Right cardiac atrium (tissue), 5 donors: ENCODE results near the gene LYRM4. TPM values are rescaled to one million over a fixed set of nuclear protein-coding genes. Genes with fewer than 3 reads are reported as not detected.

Experiments
- ATAC-seq, 2 donors: fragments of 200-7000 bp; cut with Tn5 transposase; one replicate each; pipeline versions ENCODE4 v1.8.0 to v1.9.1; 2020; ENCODE audit warnings: moderate library complexity in 2 of 2, mild to moderate bottlenecking in 1 of 2
- DNase-seq, 3 donors: peaks; one replicate each; pipeline ENCODE4 v3.0.0-alpha.2; 2020
- H3K27ac ChIP-seq: one replicate; pipeline ENCODE4 v1.5.1; 2013; ENCODE audit warnings: mild to moderate bottlenecking, low read length, control low read depth, moderate library complexity
- H3K27me3 ChIP-seq: one replicate; pipeline ENCODE4 v1.6.1; 2013; ENCODE audit not compliant: control insufficient read depth, insufficient read depth
- H3K4me1 ChIP-seq: one replicate; pipeline ENCODE4 v1.6.1; 2013; ENCODE audit warnings: low read length; ENCODE audit not compliant: control insufficient read depth, insufficient read depth
- H3K4me3 ChIP-seq: one replicate; pipeline ENCODE4 v1.5.1; 2013; ENCODE audit warnings: low read length, control low read depth
- H3K9me3 ChIP-seq: one replicate; pipeline ENCODE4 v1.6.1; 2013; ENCODE audit warnings: low read length; ENCODE audit not compliant: control insufficient read depth
- WGBS: extraction: QIAGEN DNeasy Blood & Tissue Kit; methylation state at CpG from one replicate; pipeline ENCODE4 v1.1.7; 2013; 5-methylcytosine and 5-hydroxymethylcytosine counted together
- intact Hi-C, 4 donors: fragments of 100-400 bp; cut with DNase I; formaldehyde crosslinking; loops; one replicate each; pipeline versions ENCODE4 v1.11.0 to v1.14.0; 2022 to 2023
- polyA plus RNA-seq: library from polyadenylated mRNA; stranded (reverse); fragments of 200-250 nt; gene quantifications from one replicate; pipeline ENCODE4 v1.2.3, GENCODE V29; 2013
- total RNA-seq, 4 donors: library from RNA; stranded (reverse); fragmentation: NEBNext Ultra II Directional; extraction: Animal tissue kit (Norgen Biotek cat#: 25700); gene quantifications; one replicate each; pipeline ENCODE4 v1.2.1, GENCODE V29; 2021
- donor health status: healthy with polysubstance abuse.
- donor health status: DM: no; HTN: yes; CAD: no.
- donor health status: DM: no; HTN: no; CAD: no.
- donor health status: DM: no; HTN: yes; CAD: no; lungs with severe emphysema.
- donor health status: DM: yes; HTN: yes; CAD: no.

The LYRM4 gene
- total and polyA plus RNA-seq, 5 donors, result 20.2 to 30.5 (median 26.6) TPM

- Histone ChIP-seq H3K4me3 (no peak overlapping the region), H3K27me3 (no peaks in the 10 kb centered on the region), H3K9me3 (no peaks in the 10 kb centered on the region), H3K4me1 (no peaks in the 10 kb centered on the region), H3K27ac (no peak overlapping the region)
- ATAC-seq, result no peak
- 98% methylated on average over 3 of the region's 3 CpGs for WGBS
- intact Hi-C loops, result loop anchor here (5.0 to 10.0 kb wide), 2 partner anchors 261 to 264 kb away; no protein-coding TSS in a partner anchor
- no peak for DNase-seq
These were observed 119.7 kb downstream of the LYRM4 start for GRCh38 chr6:5141046-5141445.

- no peaks in the 10 kb centered on the region for H3K27me3 ChIP-seq
- ATAC-seq (no peak), DNase-seq (no peak)
- H3K4me1 ChIP-seq, result no peaks in the 10 kb centered on the region
- H3K9me3 ChIP-seq, result no peaks in the 10 kb centered on the region
- H3K4me3 ChIP-seq, result no peak overlapping the region
- intact Hi-C loops, result loop anchor here (5.0 to 10.0 kb wide), 2 partner anchors 262 to 265 kb away; no protein-coding TSS in a partner anchor
- no peak overlapping the region for H3K27ac ChIP-seq
- 91% methylated on average over 12 of the region's 12 CpGs for WGBS
These were observed 120.7 kb downstream of the LYRM4 start for GRCh38 chr6:5139828-5140771.

GRCh38 chr6:5138995-5139827 is 121.5 kb downstream of the LYRM4 start:
- no peak overlapping the region for H3K4me3 ChIP-seq
- no peaks in the 10 kb centered on the region for H3K27me3 ChIP-seq
- H3K4me1 ChIP-seq, result no peaks in the 10 kb centered on the region
- 86% methylated on average over 13 of the region's 13 CpGs for WGBS
- intact Hi-C loops, result no loop called here
- no peaks in the 10 kb centered on the region for H3K9me3 ChIP-seq
- DNase-seq (no peak), ATAC-seq (no peak)
- H3K27ac ChIP-seq, result no peak overlapping the region

- no peaks in the 10 kb centered on the region for H3K4me1 ChIP-seq
- intact Hi-C loops, result no loop called here
- no peaks in the 10 kb centered on the region for H3K9me3 ChIP-seq
- ATAC-seq (no peak), DNase-seq (no peak)
- no peak overlapping the region for H3K4me3 ChIP-seq
- no peaks in the 10 kb centered on the region for H3K27me3 ChIP-seq
- 87% methylated on average over 8 of the region's 8 CpGs for WGBS
- H3K27ac ChIP-seq, result no peak overlapping the region
These were observed 123.9 kb downstream of the LYRM4 start for GRCh38 chr6:5136851-5137250.

- ATAC-seq, result no peak
These were observed 124.9 kb downstream of the LYRM4 start for GRCh38 chr6:5135788-5136376.

GRCh38 chr6:5133943-5134342 is 126.8 kb downstream of the LYRM4 start:
- Histone ChIP-seq H3K4me3 (no peak overlapping the region), H3K27ac (no peak overlapping the region), H3K27me3 (no peaks in the 10 kb centered on the region), H3K9me3 (no peaks in the 10 kb centered on the region), H3K4me1 (no peaks in the 10 kb centered on the region)
- DNase-seq, result no peak
- intact Hi-C loops, result no loop called here
- ATAC-seq, result no peak
- WGBS, result 94% methylated on average over 2 of the region's 2 CpGs

More at GRCh38 chr6:5135788-5136376, 124.9 kb downstream of the LYRM4 start:
- H3K9me3 ChIP-seq, result no peaks in the 10 kb centered on the region
- 50% methylated on average over 9 of the region's 9 CpGs for WGBS
- H3K4me3 ChIP-seq, result no peak overlapping the region
- DNase-seq, result no peak
- no peak overlapping the region for H3K27ac ChIP-seq
- H3K27me3 ChIP-seq, result no peaks in the 10 kb centered on the region
- H3K4me1 ChIP-seq, result no peaks in the 10 kb centered on the region
- intact Hi-C loops, result no loop called here

GRCh38 chr6:5132731-5133130 is 128.0 kb downstream of the LYRM4 start:
- peak overlapping the region; percentile 41 for H3K4me3 ChIP-seq
- no peaks in the 10 kb centered on the region for H3K27me3 ChIP-seq
- H3K4me1 ChIP-seq, result no peaks in the 10 kb centered on the region
- intact Hi-C loops, result no loop called here
- H3K9me3 ChIP-seq, result no peaks in the 10 kb centered on the region
- H3K27ac ChIP-seq, result peak overlapping the region; percentile 91
- 30% methylated on average over 7 of the region's 7 CpGs for WGBS
- ATAC-seq (peak; percentile 96 to 98), DNase-seq (peak; percentile 81 to 89 (median 84))

- Histone ChIP-seq H3K27ac (no peak overlapping the region), H3K9me3 (no peaks in the 10 kb centered on the region), H3K27me3 (no peaks in the 10 kb centered on the region), H3K4me3 (no peak overlapping the region), H3K4me1 (no peaks in the 10 kb centered on the region)
- ATAC-seq (no peak), DNase-seq (no peak)
- WGBS, result 70% methylated on average over 10 of the region's 10 CpGs
- intact Hi-C loops, result no loop called here
These were observed 130.4 kb downstream of the LYRM4 start for GRCh38 chr6:5130135-5130866.

GRCh38 chr6:5128351-5128750 is 132.4 kb downstream of the LYRM4 start:
- no peak overlapping the region for H3K27ac ChIP-seq
- DNase-seq, result no peak
- H3K9me3 ChIP-seq, result no peaks in the 10 kb centered on the region
- no peak overlapping the region for H3K4me3 ChIP-seq
- 65% methylated on average over 4 of the region's 4 CpGs for WGBS
- no peaks in the 10 kb centered on the region for H3K4me1 ChIP-seq
- intact Hi-C loops, result no loop called here
- ATAC-seq, result no peak
- H3K27me3 ChIP-seq, result no peaks in the 10 kb centered on the region

- ATAC-seq (no peak), DNase-seq (no peak)
- Histone ChIP-seq H3K4me1 (no peaks in the 10 kb centered on the region), H3K27ac (no peak overlapping the region), H3K4me3 (no peak overlapping the region), H3K9me3 (no peaks in the 10 kb centered on the region), H3K27me3 (no peaks in the 10 kb centered on the region)
- intact Hi-C loops, result no loop called here
- WGBS, result 84% methylated on average over 8 of the region's 8 CpGs
These were observed 133.6 kb downstream of the LYRM4 start for GRCh38 chr6:5127106-5127687.
